ENCODE results near the gene CABP7.

Gene CABP7

DNA sequence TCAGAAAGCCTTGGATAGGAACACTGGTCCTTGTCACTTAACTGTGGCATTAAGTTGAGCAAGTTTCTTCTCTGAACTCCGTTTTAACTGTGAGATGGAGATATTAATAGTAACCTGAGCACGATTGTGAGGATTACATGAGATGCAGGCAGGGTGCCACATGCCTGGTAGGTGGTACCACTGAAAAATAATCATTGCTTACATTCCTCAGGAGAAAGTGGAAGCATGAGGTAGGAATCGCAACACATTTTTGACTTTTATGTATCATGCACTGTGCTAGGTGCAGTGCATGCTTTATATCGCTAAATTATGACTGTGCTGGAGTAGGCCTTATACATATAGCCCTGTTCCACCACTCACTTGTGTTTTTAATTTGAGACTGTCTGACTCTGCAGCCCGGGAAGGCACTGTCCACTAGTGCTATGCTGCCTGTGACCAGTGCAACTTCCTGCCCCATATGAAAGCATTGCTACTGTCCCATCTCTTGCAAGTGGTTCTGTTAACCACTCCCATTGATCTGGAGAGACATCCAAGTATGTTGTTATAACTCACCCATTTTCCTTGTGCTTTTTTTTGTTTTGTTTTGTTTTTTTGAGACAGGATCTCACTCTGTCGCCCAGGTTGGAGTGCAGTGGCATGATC is 48.4 kb downstream of the CABP7 start:
- Histone ChIP-seq H3K4me3 (ENCODE audit: insufficient read depth, low read depth, low read length, poor library complexity, severe bottlenecking) (peak overlapping the region; percentile 86), H3K9me3 (ENCODE audit: control insufficient read depth, low read length) (no peaks in the 10 kb centered on the region)

DNA sequence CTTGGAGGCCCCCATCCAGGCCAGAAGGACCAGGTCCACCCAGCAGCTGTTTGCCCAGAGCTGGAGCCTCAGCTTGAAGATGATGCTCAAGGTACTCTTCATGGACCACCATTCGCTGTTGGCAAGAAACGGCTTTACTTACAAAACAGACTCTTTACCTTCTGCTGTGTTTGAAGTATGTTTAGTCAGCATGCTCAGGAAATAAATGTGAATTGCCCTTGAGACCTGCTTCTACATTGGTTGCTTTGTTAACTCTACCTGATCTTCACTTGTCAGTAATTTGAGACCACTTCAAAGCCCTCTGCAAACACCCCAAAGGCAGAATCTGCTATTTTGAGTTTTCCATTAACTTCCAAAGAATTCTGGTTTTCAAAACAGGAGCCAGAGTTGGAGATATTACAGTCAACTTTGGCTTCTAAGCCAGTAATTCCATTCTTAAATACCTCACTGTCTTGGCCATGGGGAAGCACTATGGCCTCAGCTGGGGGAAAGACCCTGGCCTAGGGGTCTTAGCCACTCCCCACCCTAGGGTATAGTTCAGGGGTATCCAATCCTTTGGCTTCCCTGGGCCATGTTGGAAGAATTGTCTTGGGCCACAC is 50.0 kb downstream of the CABP7 start:
- no peak for DNase-seq
- Histone ChIP-seq H3K4me3 (ENCODE audit: insufficient read depth, low read depth, low read length, poor library complexity, severe bottlenecking) (no peak overlapping the region), H3K4me1 (ENCODE audit: control insufficient read depth, insufficient read depth, low read length, poor library complexity, severe bottlenecking) (peaks cover 9% of the 10 kb centered on the region), H3K36me3 (ENCODE audit: control insufficient read depth, insufficient read depth, low read length) (peaks cover 16% of the 10 kb centered on the region), H3K27ac (ENCODE audit: insufficient read depth, low read length, poor library complexity, severe bottlenecking) (no peak overlapping the region), H3K27me3 (replicated peaks; ENCODE audit: control insufficient read depth, insufficient read depth, low read length, poor library complexity, severe bottlenecking) (no peaks in the 10 kb centered on the region), H3K9me3 (ENCODE audit: control insufficient read depth, low read length) (no peaks in the 10 kb centered on the region)

More for the DNA sequence above, 48.4 kb downstream of the CABP7 start:
- H3K4me1 ChIP-seq (ENCODE audit: control insufficient read depth, insufficient read depth, low read length, poor library complexity, severe bottlenecking) = peaks cover 9% of the 10 kb centered on the region
- H3K36me3 ChIP-seq (ENCODE audit: control insufficient read depth, insufficient read depth, low read length) = peaks cover 16% of the 10 kb centered on the region
- DNase-seq = no peak
- no peaks in the 10 kb centered on the region for H3K27me3 ChIP-seq (replicated peaks; ENCODE audit: control insufficient read depth, insufficient read depth, low read length, poor library complexity, severe bottlenecking)
- H3K27ac ChIP-seq (ENCODE audit: insufficient read depth, low read length, poor library complexity, severe bottlenecking) = peak overlapping the region; percentile 82

GRCh38 chr22:29772170-29772641 is 52.4 kb downstream of the CABP7 start:
- no peak for DNase-seq
- Histone ChIP-seq H3K9me3 (ENCODE audit: control insufficient read depth, low read length) (no peaks in the 10 kb centered on the region), H3K4me3 (ENCODE audit: insufficient read depth, low read depth, low read length, poor library complexity, severe bottlenecking) (no peak overlapping the region)

GRCh38 chr22:29773233-29773632 is 53.4 kb downstream of the CABP7 start:
- no peaks in the 10 kb centered on the region for H3K4me1 ChIP-seq (ENCODE audit: control insufficient read depth, insufficient read depth, low read length, poor library complexity, severe bottlenecking)
- H3K27me3 ChIP-seq (replicated peaks; ENCODE audit: control insufficient read depth, insufficient read depth, low read length, poor library complexity, severe bottlenecking) = no peaks in the 10 kb centered on the region
- no peak overlapping the region for H3K27ac ChIP-seq (ENCODE audit: insufficient read depth, low read length, poor library complexity, severe bottlenecking)
- no peak for DNase-seq
- H3K36me3 ChIP-seq (ENCODE audit: control insufficient read depth, insufficient read depth, low read length) = peaks cover 16% of the 10 kb centered on the region
- H3K4me3 ChIP-seq (ENCODE audit: insufficient read depth, low read depth, low read length, poor library complexity, severe bottlenecking) = no peak overlapping the region
- H3K9me3 ChIP-seq (ENCODE audit: control insufficient read depth, low read length) = no peaks in the 10 kb centered on the region

More at GRCh38 chr22:29772170-29772641, 52.4 kb downstream of the CABP7 start:
- no peaks in the 10 kb centered on the region for H3K27me3 ChIP-seq (replicated peaks; ENCODE audit: control insufficient read depth, insufficient read depth, low read length, poor library complexity, severe bottlenecking)
- no peaks in the 10 kb centered on the region for H3K4me1 ChIP-seq (ENCODE audit: control insufficient read depth, insufficient read depth, low read length, poor library complexity, severe bottlenecking)
- peaks cover 16% of the 10 kb centered on the region for H3K36me3 ChIP-seq (ENCODE audit: control insufficient read depth, insufficient read depth, low read length)
- H3K27ac ChIP-seq (ENCODE audit: insufficient read depth, low read length, poor library complexity, severe bottlenecking) = no peak overlapping the region

DNA sequence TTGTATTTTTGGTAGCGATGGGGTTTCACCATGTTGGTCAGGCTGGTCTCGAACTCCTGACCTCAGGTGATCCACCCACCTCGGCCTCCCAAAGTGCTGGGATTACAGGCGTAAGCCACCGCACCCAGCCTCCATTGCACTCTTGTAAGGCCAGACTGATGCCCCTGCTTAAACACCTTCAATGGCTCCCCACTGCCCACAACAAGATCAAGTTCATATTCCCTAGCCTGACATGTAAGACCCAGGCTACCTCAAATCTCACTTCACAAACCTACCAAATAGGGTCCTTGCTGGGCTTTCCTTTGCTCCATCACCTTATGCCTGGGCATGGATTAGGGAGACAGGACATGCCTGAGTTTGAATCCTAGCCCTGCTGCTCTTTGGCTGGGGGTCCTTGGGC is 60.4 kb downstream of the CABP7 start:
- Histone ChIP-seq H3K4me1 (ENCODE audit: control insufficient read depth, insufficient read depth, low read length, poor library complexity, severe bottlenecking) (no peaks in the 10 kb centered on the region), H3K4me3 (ENCODE audit: insufficient read depth, low read depth, low read length, poor library complexity, severe bottlenecking) (no peak overlapping the region), H3K27me3 (replicated peaks; ENCODE audit: control insufficient read depth, insufficient read depth, low read length, poor library complexity, severe bottlenecking) (no peaks in the 10 kb centered on the region), H3K27ac (ENCODE audit: insufficient read depth, low read length, poor library complexity, severe bottlenecking) (no peak overlapping the region), H3K9me3 (ENCODE audit: control insufficient read depth, low read length) (no peaks in the 10 kb centered on the region), H3K36me3 (ENCODE audit: control insufficient read depth, insufficient read depth, low read length) (no peaks in the 10 kb centered on the region)
- no peak for DNase-seq

GRCh38 chr22:29780748-29781676 is 61.2 kb downstream of the CABP7 start:
- Histone ChIP-seq H3K27me3 (replicated peaks; ENCODE audit: control insufficient read depth, insufficient read depth, low read length, poor library complexity, severe bottlenecking) (no peaks in the 10 kb centered on the region), H3K4me1 (ENCODE audit: control insufficient read depth, insufficient read depth, low read length, poor library complexity, severe bottlenecking) (no peaks in the 10 kb centered on the region), H3K36me3 (ENCODE audit: control insufficient read depth, insufficient read depth, low read length) (no peaks in the 10 kb centered on the region), H3K27ac (ENCODE audit: insufficient read depth, low read length, poor library complexity, severe bottlenecking) (no peak overlapping the region), H3K4me3 (ENCODE audit: insufficient read depth, low read depth, low read length, poor library complexity, severe bottlenecking) (no peak overlapping the region), H3K9me3 (ENCODE audit: control insufficient read depth, low read length) (no peaks in the 10 kb centered on the region)
- DNase-seq = no peak

All from effector memory CD4-positive, alpha-beta T cell (primary cell).